ENCODE results near the gene ANK3.

Gene ANK3

GRCh38 chr10:60134548-60134947, 255.1 kb downstream of the ANK3 start:
- DNase-seq: no peak

DNA sequence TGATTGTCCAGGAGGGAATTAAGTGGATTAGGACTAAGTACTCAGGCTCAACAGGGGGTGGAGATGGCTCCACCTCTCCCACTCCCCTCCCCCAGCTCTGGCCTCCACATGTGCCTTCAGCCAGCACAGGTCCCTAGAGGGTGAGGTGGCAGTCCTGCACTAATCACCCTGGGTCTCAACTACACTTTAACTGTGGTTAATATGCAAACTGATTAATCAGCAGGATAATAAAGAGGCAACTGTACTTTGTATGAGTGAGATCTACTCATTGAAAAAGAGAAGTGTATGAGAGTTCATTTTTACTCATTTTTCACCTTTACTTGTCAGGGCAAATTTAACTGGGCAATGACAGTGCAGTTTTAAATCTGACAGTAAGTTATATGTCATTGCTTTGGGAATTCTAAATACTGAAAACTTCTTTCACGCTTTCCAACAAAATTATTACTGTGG, 259.5 kb downstream of the ANK3 start:
- DNase-seq: no peak

DNA sequence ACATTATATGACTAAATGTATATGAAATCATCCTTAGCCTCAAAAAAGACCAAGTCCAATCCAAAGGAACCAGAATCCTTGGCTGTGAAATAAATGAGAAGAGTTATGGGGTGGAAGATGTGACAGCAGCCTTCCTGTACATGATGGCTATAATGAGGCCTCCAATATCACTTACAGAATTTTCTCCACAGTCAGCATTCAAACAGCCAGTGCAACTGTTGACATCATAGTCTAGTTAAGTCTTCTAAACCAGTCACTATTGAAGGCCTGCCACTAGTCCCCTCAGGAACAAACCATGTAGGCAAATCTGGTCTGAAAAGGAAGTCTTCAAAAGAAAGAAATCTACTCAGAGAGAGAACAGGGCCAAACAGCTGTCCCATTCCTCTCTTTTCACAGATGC, 263.8 kb downstream of the ANK3 start:
- no peak for DNase-seq

- no peak for DNase-seq
These were observed 265.1 kb downstream of the ANK3 start for GRCh38 chr10:60124536-60124935.

DNA sequence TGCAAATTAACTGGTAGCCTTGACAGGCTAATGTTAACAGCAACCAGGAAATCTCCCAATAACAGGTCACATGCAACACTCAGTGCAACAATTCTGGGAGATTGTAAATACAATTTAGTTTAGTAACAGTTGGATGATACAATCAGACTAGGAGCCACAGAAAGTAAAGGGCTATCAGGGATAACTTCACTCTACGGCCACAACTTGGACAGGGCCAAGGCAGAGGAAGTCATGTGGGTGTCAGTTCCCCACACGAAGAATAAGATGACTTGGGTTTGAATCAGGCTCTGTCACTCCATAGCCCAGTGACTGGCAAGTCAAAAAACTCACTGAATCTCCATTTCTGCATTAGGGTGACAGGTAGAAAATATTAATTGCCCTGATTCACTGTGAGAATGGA, 266.0 kb downstream of the ANK3 start:
- no peak for DNase-seq

DNA sequence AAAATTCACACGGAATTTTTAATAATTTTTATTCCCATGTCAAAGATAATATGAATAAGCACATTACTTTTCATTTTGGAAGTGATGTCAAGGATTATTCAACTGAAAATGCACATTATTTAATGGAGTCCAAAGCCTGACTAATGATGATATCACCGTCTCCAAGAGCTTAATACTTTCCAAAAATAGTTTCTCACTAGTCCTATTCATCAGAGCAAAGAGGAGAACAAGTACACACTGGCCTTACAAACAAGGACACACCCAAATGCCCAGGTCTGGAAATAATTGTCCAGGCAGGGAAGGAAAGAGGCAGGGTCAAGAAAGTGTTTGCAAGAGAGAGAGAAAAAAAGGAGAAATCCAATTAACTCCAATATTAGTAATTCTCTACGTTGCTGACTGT, 266.5 kb downstream of the ANK3 start:
- no peak for DNase-seq

GRCh38 chr10:60122190-60122589, 267.5 kb downstream of the ANK3 start:
- DNase-seq: no peak

- DNase-seq: no peak
These were observed 274.7 kb downstream of the ANK3 start for GRCh38 chr10:60114765-60115586.

DNA sequence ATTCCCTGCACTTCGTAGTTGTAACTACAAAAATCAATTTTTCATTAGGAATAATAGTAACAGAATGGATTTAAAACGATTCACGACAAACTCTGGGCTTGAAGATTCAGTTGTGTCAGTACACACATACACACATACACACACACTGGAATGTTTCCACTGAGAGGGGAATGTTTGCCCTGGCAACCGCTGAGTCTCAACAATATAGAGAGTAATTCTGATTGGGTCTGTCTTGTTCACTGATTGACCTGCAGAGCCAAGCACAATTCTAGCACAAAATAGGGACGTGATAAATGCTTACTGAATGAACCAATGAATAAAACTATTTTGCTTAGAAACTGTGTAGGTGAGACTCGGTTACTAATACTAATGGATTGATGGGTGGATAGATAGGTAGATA, 278.9 kb downstream of the ANK3 start:
- DNase-seq: no peak

DNA sequence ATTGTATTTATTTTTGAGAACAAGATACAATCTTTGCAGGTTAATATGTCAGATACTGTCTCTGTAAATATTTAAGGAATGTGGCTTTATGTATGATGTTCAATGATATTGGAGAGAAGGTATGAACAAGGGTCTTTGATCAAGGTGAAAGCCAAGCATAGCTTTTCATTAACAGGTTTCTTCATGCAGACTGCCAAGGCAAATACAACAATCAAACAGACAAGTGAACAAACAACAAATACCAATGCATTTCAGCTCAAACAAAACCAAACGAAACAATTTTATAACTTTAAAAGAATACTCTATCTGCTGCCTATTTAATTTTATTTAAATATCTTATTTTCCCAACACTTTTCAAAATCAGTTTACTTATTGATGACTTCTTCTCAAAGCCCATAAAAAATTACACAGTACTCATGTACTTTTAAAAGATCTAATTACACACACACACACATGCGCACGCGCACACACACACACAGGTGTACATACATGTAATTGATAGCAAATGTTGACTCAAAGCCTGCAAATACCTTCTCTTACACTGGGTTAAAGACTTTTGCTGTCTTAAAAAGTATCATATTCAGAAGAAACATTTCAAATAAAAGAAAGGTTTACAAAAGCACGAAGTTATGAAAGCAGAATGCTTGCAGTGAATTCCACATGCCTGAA, 282.2 kb downstream of the ANK3 start:
- no peak for DNase-seq

DNA sequence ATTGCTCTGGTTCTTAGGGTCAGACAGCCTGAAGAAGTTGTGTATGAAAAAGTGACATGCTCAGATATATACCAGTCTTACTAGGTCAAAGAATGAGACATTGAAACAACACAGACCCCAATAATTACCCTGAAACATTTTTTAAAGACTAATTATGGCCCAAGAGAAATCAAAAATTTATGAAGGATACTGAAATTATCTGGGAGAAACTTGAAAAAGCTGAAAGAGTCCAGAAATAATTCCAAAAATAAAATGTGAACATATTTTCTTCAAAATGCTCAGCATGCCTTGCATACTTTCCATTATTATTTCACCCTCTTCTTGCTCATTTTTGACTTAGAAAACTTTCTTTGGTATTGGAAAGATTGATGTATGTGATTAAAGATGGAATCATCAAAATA, 284.4 kb downstream of the ANK3 start:
- no peak for DNase-seq

- DNase-seq: no peak
These were observed 287.9 kb downstream of the ANK3 start for GRCh38 chr10:60101821-60102220.

GRCh38 chr10:60099998-60100747, 289.5 kb downstream of the ANK3 start:
- DNase-seq: no peak

DNA sequence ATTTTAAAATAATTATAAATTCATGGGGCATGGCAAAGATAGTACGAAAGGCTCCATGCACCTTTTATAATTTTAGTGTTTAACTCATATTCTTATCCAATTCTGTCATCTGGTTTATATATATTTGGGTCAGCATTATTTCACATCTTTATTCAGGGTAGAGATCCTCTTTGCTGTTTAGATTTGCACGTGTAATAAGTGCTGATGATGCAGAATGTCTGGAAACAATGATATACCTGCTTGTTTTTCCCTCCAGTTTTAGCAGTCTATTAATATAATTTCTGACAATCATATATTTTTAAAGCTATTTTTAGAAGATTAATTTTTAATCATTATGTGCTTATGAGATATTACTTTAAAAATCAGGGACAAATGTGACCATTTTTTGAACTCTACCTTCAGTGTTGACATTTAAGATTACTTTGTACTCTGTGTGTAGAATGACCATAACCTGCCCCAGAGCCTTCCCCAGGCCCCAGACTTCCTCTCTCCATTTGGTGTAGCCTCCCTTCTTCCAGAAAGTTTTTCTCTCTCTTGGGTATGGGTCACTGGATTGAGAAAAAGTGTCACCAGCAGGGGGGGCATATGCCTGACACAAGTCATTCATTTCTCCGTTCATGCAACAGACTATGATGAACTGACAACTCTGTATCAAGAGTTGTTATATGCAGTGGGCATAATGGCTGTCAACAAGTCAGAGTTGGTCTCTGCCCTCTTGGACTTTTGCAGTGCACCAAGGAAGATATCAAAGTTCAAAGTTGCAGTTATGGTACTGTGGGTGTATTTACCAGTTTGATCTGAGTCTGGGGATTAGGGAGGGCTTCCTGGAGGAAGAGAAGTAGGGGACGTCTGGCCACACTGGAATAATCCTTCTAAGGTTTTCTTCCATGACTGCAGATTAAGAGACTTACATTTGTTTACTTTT, 290.7 kb downstream of the ANK3 start:
- peak in 1 of 2 donors; percentile 2 for DNase-seq

DNA sequence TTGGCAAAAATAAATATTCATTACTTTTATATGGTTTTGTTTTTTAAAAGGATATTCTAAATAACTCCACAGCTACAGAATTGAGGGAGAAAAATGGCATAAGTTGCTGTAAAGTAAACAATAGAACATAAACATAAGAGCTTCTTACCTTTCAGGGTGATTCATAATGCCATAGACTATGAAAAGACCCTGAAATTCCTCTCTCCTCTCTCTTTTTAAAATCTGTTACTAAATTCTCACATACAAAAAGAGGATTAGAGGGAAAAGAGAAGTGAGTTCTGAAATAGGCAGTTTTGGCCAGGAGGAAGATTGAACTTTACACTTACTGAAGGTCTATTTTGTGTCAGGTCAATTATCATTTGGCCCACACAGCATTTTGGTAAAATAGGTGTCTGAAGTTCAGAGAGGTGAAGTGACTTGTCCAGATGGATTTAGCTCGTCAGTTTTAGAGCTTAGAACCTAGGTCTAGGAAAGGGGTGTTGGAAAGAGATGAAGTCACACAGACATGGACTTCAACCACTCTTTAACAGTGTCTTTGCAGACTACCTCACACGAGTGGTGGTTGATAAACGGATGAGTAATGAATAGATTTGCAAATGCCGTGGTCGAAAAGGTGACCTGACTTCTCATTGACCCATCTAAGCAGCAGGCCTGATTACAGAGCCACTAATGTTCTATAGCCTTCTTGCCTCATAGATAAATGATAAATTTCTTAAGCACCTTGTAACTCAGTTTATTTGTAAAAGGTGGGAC, 292.7 kb downstream of the ANK3 start:
- no peak for DNase-seq

GRCh38 chr10:60093317-60093716, 296.4 kb downstream of the ANK3 start:
- DNase-seq: no peak

GRCh38 chr10:60086862-60087261, 302.8 kb downstream of the ANK3 start:
- no peak for DNase-seq

DNA sequence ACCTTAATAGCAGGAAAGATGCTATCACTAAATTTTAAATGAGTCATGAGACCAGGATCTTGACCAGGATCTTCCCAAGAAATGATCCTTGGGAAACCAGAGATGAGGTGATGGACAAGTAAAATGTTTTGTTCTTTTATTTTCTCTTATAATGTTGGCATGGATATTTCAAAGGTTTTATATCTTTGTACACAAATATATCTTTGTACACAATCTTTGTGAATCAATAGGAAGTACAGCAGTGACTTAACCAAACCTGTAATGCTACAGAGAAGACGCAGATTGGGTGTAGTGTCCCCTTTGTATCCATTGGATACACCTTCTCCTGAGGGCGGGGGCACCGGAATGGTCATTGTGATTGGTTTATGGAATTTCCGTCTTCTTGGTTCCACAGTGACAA, 303.3 kb downstream of the ANK3 start:
- DNase-seq: no peak

DNA sequence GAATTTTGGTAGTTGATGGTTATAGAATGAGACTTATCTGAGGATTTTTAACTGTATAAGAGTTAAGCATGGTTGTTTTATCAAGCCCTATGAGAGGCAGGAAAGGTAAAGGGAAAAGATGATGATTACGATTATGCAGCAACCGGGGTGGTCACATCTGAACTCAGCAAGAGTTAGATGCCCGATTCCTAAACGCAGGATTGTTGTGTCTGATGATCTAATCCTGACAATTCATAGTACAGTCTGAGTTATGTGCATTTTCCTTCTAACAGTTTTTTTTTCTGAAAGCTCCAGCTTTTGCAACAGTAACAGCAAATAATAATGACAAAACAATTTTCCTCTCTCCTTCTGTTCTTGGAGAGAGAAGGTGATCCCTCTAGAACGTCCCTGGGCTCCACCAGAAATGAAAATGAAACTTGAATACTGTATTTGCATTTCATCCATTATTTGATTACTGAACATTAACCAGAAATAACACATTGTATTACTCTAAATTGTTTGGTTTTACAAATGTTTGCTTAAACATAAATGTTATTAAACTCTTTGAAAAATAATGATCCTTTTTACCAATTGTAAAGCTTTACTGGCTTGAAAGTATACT, 306.8 kb downstream of the ANK3 start:
- DNase-seq: no peak

DNA sequence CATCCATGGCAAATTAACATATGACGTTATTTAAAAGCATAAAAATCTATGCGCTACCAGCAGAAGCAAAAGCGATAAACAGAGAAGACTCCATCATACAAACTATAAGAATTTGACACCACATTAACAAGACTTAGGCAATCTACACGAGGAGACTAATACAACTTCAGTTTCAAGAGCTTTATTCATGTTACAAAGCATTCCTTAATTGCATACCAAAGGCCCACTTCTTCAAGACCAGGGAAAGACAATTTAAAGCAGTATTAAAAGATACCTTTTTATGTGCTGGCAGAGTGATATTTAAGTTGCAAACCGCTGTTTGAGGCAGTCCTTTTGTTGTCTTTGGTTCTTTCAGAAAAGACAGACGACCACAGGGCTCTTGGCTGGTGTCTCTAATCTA, 307.3 kb downstream of the ANK3 start:
- no peak for DNase-seq

All from stimulated activated CD4-positive, alpha-beta T cell treated with anti-CD3 and anti-CD28 coated beads, Interleukin-2, amount 100 ng/mL, for 24 hours (primary cell).